HL-60 (cell line): Measurements from ENCODE around the gene CCDC54.

ENCODE experiments used
- DNase-seq, 2 experiments: peaks; one replicate each; pipeline ENCODE4 v3.0.0-alpha.2; 2010 to 2020; ENCODE audit warnings: low read depth in 1 of 2, low spot score in 1 of 2
- H3K27ac ChIP-seq: fragments of 250-450 bp; sonication (Bioruptor Pico); replicated peaks from 2 replicates; pipeline ENCODE4 v1.5.1; 2020; ENCODE audit warnings: mild to moderate bottlenecking, moderate library complexity
- H3K27me3 ChIP-seq: fragments of 250-450 bp; sonication (Bioruptor Pico); 2 replicates; pipeline ENCODE4 v1.5.1; 2021; ENCODE audit warnings: mild to moderate bottlenecking, moderate library complexity; ENCODE audit not compliant: insufficient read depth, poor library complexity, severe bottlenecking
- H3K4me3 ChIP-seq: replicated peaks from 2 replicates; pipeline ENCODE4 v1.5.1; 2011; ENCODE audit warnings: mild to moderate bottlenecking, control low read depth, low read length; ENCODE audit not compliant: insufficient read depth
- GABPA ChIP-seq: IDR thresholded peaks from 2 replicates; pipeline ENCODE4 v1.6.1; 2012; ENCODE audit warnings: low read depth
- POLR2AphosphoS5 ChIP-seq: IDR thresholded peaks from 2 replicates; pipeline ENCODE4 v1.6.1; 2012; ENCODE audit warnings: low read depth
- SPI1 ChIP-seq: IDR thresholded peaks from 2 replicates; pipeline ENCODE4 v1.6.1; 2012; ENCODE audit warnings: low read depth, mild to moderate bottlenecking, borderline replicate concordance
- TF ChIP-seq, protein P1 (sequence below): IDR thresholded peaks from 2 replicates; pipeline ENCODE4 v1.6.1; 2012; ENCODE audit warnings: low read depth; ENCODE audit not compliant: insufficient replicate concordance
- TF ChIP-seq, protein P2 (sequence below): IDR thresholded peaks from one replicate; pipeline ENCODE4 v1.5.1; 2011; ENCODE audit warnings: low read length, control low read depth, inconsistent platforms; ENCODE audit not compliant: insufficient read depth

Gene CCDC54

DNA sequence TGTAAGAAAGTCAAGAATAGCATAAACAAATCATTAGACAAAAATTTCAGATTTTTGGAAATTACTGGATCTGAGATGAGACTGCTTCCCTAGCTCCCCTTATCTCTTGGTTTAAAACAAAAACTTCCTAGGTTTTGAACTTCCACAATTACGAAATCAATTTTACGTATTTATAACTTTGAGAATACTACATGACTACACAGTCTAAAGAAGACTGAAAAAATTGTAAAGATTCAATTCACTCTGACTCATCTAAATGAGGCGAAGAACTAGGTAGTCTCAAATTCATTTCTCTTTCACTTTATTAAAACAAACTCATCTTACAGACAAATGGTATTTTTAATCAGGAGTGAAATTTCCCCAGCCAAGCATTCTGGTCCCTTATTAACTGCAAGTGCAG lies 10.3 kb downstream of the CCDC54 start:
- DNase-seq, result no peak
- Histone ChIP-seq H3K27me3 (no peaks in the 10 kb centered on the region), H3K4me3 (no peak overlapping the region), H3K27ac (no peak overlapping the region)
- TF ChIP-seq SPI1, result no peak
- TF ChIP-seq, protein P1, sequence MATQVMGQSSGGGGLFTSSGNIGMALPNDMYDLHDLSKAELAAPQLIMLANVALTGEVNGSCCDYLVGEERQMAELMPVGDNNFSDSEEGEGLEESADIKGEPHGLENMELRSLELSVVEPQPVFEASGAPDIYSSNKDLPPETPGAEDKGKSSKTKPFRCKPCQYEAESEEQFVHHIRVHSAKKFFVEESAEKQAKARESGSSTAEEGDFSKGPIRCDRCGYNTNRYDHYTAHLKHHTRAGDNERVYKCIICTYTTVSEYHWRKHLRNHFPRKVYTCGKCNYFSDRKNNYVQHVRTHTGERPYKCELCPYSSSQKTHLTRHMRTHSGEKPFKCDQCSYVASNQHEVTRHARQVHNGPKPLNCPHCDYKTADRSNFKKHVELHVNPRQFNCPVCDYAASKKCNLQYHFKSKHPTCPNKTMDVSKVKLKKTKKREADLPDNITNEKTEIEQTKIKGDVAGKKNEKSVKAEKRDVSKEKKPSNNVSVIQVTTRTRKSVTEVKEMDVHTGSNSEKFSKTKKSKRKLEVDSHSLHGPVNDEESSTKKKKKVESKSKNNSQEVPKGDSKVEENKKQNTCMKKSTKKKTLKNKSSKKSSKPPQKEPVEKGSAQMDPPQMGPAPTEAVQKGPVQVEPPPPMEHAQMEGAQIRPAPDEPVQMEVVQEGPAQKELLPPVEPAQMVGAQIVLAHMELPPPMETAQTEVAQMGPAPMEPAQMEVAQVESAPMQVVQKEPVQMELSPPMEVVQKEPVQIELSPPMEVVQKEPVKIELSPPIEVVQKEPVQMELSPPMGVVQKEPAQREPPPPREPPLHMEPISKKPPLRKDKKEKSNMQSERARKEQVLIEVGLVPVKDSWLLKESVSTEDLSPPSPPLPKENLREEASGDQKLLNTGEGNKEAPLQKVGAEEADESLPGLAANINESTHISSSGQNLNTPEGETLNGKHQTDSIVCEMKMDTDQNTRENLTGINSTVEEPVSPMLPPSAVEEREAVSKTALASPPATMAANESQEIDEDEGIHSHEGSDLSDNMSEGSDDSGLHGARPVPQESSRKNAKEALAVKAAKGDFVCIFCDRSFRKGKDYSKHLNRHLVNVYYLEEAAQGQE, result no peak
- TF ChIP-seq POLR2AphosphoS5, result no peak
- TF ChIP-seq, protein P2, sequence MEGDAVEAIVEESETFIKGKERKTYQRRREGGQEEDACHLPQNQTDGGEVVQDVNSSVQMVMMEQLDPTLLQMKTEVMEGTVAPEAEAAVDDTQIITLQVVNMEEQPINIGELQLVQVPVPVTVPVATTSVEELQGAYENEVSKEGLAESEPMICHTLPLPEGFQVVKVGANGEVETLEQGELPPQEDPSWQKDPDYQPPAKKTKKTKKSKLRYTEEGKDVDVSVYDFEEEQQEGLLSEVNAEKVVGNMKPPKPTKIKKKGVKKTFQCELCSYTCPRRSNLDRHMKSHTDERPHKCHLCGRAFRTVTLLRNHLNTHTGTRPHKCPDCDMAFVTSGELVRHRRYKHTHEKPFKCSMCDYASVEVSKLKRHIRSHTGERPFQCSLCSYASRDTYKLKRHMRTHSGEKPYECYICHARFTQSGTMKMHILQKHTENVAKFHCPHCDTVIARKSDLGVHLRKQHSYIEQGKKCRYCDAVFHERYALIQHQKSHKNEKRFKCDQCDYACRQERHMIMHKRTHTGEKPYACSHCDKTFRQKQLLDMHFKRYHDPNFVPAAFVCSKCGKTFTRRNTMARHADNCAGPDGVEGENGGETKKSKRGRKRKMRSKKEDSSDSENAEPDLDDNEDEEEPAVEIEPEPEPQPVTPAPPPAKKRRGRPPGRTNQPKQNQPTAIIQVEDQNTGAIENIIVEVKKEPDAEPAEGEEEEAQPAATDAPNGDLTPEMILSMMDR, result no peak
- no peak for TF ChIP-seq GABPA

DNA sequence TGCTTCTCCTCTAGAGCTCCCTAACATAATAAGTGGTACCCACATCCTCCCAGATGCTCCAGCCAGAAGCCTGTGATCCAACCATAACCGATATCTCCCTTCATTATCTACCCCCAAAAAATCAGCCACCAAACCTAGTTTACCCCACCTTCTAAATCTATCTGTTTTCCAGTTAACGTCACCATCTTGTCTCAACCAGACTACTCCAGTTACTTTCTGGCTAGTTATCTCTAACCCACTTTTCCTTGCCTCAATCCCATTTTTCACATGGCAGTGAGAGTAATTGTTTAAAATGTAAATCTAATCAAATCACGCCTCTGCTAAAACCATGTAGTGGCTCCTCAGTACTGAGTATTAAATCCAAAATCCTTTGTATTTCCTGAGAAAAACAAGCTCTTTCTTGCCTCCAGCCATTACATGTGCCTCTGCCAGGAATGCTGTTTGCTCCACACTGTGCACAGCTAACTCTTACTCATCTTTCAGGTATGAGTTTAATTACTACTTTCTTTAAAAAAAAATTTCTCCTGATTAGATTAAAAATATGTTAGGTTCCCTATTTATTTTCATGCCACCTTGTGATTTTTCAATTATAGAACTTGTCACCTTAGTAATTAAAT lies 15.4 kb downstream of the CCDC54 start:
- H3K27me3 ChIP-seq, result no peaks in the 10 kb centered on the region
- no peak overlapping the region for H3K27ac ChIP-seq
- no peak for DNase-seq
- no peak overlapping the region for H3K4me3 ChIP-seq
- TF ChIP-seq POLR2AphosphoS5, result no peak
- TF ChIP-seq GABPA, result no peak
- TF ChIP-seq, protein P2, result no peak
- TF ChIP-seq SPI1, result no peak
- TF ChIP-seq, protein P1, result no peak

DNA sequence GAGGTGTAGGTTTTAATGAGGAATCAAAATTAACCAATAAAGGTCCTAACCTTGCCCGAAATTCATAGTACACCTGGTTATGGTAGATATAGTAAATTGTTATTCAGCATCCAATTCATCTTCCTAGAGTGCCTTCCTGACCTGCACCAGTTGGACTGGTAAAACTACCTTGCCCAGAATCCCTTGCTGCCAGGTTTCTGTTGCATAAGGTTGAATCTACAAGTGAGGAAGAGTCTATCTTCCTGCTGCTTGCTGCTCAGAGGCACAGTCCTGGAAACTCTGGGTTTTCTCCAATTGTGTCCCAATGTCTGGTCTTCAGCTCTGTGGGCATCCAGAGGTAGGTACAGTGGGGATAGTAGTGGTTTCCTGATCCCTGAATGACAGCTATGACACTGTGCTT lies 17.3 kb downstream of the CCDC54 start:
- no peaks in the 10 kb centered on the region for H3K27me3 ChIP-seq
- no peak for DNase-seq
- H3K4me3 ChIP-seq, result no peak overlapping the region
- H3K27ac ChIP-seq, result no peak overlapping the region
- TF ChIP-seq, protein P1, result no peak
- TF ChIP-seq GABPA (no peak), SPI1 (no peak), POLR2AphosphoS5 (no peak)
- TF ChIP-seq, protein P2, result no peak
